Psoas muscle (tissue), 8 donors: ENCODE results near the gene ELFN2. TPM values are rescaled to one million over a fixed set of nuclear protein-coding genes. Genes with fewer than 3 reads are reported as not detected.

ENCODE experiments used
- ATAC-seq, 4 donors: fragments of 200-7000 bp; cut with Tn5 transposase; one replicate each; pipeline ENCODE4 v1.9.1; 2020; ENCODE audit warnings: moderate library complexity in 3 of 4, mild to moderate bottlenecking in 2 of 4
- DNase-seq, 2 donors: peaks; one replicate each; pipeline ENCODE4 v3.0.0-alpha.2; 2020
- H3K27ac ChIP-seq: fragments of 200-600 bp; one replicate; pipeline ENCODE4 v1.8.0; 2022
- H3K27me3 ChIP-seq, 3 donors: fragments of 200-600 bp in 1 of 3; one replicate each; pipeline versions ENCODE4 v1.6.1 to v1.8.0; 2013 to 2022; ENCODE audit warnings: low read length in 2 of 3, mild to moderate bottlenecking in 2 of 3, moderate library complexity in 1 of 3; ENCODE audit not compliant: insufficient read depth in 3 of 3
- H3K36me3 ChIP-seq, 2 donors: fragments of 200-600 bp in 1 of 2; one replicate each; pipeline versions ENCODE4 v1.6.1 to v1.8.0; 2013 to 2022; ENCODE audit warnings: low read depth in 1 of 2, mild to moderate bottlenecking in 1 of 2, moderate library complexity in 1 of 2; ENCODE audit not compliant: insufficient read depth in 1 of 2
- H3K4me1 ChIP-seq: fragments of 200-600 bp; one replicate; pipeline ENCODE4 v1.8.0; 2022
- H3K4me3 ChIP-seq: fragments of 200-600 bp; one replicate; pipeline ENCODE4 v1.8.0; 2022; ENCODE audit warnings: mild to moderate bottlenecking
- H3K9me3 ChIP-seq: fragments of 200-600 bp; one replicate; pipeline ENCODE4 v1.8.0; 2022
- CTCF ChIP-seq: fragments of 200-600 bp; IDR thresholded peaks from one replicate; pipeline ENCODE4 v1.8.0; 2022; ENCODE audit warnings: antibody characterized with exemption
- WGBS, 3 donors: extraction: QIAGEN DNeasy Blood & Tissue Kit; methylation state at CpG; one replicate each; pipeline versions ENCODE4 v1.1.6 to v1.1.7; 2013; 5-methylcytosine and 5-hydroxymethylcytosine counted together
- intact Hi-C, 2 donors: fragments of 100-400 bp; cut with DNase I; formaldehyde crosslinking; loops; one replicate each; pipeline versions ENCODE4 v1.11.0 to v1.14.2; 2022
- polyA plus RNA-seq, 3 donors: library from polyadenylated mRNA; stranded (reverse); fragments of 200-250 nt; gene quantifications; one replicate each; pipeline ENCODE4 v1.2.3, GENCODE V29; 2013
- total RNA-seq, 4 donors: library from RNA; stranded (reverse); fragmentation: NEBNext Ultra II Directional in 2 of 4; extraction: Animal tissue kit (Norgen Biotek cat#: 25700) in 2 of 4; gene quantifications; one replicate each; pipeline versions ENCODE4 v1.2.1 to v1.2.4, GENCODE V29; 2021 to 2023
- donor health status: healthy with polysubstance abuse.
- donor health status: DM: no; HTN: no; CAD: no; lungs with moderate emphysema.
- donor health status: Bipolar disorder and iron deficiency.
- donor health status: healthy.
- donor health status: DM: yes; HTN: yes; CAD: no.
- donor health status: DM: no; HTN: no; CAD: no.
- donor health status: DM: no; HTN: no; CAD: no.
- donor health status: DM: yes; HTN: yes; CAD: no.

Gene ELFN2
- total and polyA plus RNA-seq, 7 donors, result 0.01 to 0.05 (median 0.01) TPM; not detected in 4

- Histone ChIP-seq H3K27me3 (peaks cover 0 to 55% (median 27%) of the 10 kb centered on the region in 3 donors), H3K4me3 (no peak overlapping the region), H3K27ac (no peak overlapping the region), H3K9me3 (no peaks in the 10 kb centered on the region), H3K36me3 (no peaks in the 10 kb centered on the region), H3K4me1 (no peaks in the 10 kb centered on the region)
- ATAC-seq, result no peak
- no peak for DNase-seq
- 46 to 56% (median 51%) methylated on average over 6 to 8 of the region's 8 CpGs for WGBS, 3 donors
- intact Hi-C loops, result no loop called here
- TF ChIP-seq CTCF, result no peak
These were observed 51.5 kb downstream of the ELFN2 start for GRCh38 chr22:37375801-37376200.

GRCh38 chr22:37374571-37374970 lies 52.7 kb downstream of the ELFN2 start:
- Histone ChIP-seq H3K4me1 (no peaks in the 10 kb centered on the region), H3K27ac (no peak overlapping the region), H3K4me3 (no peak overlapping the region), H3K9me3 (no peaks in the 10 kb centered on the region), H3K27me3 (peaks cover 0 to 44% (median 19%) of the 10 kb centered on the region in 3 donors), H3K36me3 (no peaks in the 10 kb centered on the region)
- intact Hi-C loops, result no loop called here
- 91 to 96% (median 94%) methylated on average over 34 to 35 of the region's 35 CpGs for WGBS, 3 donors
- TF ChIP-seq CTCF, result no peak
- ATAC-seq, result no peak
- DNase-seq, result no peak

- no peak for TF ChIP-seq CTCF
- H3K27ac ChIP-seq, result no peak overlapping the region
- DNase-seq (no peak), ATAC-seq (no peak)
- no peaks in the 10 kb centered on the region for H3K36me3 ChIP-seq
- WGBS, 3 donors, result 87 to 91% (median 91%) methylated on average over 26 to 33 of the region's 33 CpGs
- no peaks in the 10 kb centered on the region for H3K9me3 ChIP-seq
- H3K4me1 ChIP-seq, result no peaks in the 10 kb centered on the region
- H3K27me3 ChIP-seq, result peaks cover 0 to 35% (median 19%) of the 10 kb centered on the region in 3 donors
- H3K4me3 ChIP-seq, result no peak overlapping the region
- intact Hi-C loops, result no loop called here
These were observed 53.8 kb downstream of the ELFN2 start for GRCh38 chr22:37373451-37373850.

- DNase-seq (no peak), ATAC-seq (no peak)
- Histone ChIP-seq H3K36me3 (no peaks in the 10 kb centered on the region), H3K9me3 (no peaks in the 10 kb centered on the region), H3K27ac (no peak overlapping the region), H3K4me3 (no peak overlapping the region), H3K27me3 (peaks cover 0 to 24% (median 13%) of the 10 kb centered on the region in 3 donors), H3K4me1 (no peaks in the 10 kb centered on the region)
- no peak for TF ChIP-seq CTCF
- intact Hi-C loops, result no loop called here
- 74 to 76% (median 75%) methylated on average over 18 of the region's 18 CpGs for whole genome bisulfite sequencing, 3 donors
These were observed 55.4 kb downstream of the ELFN2 start for GRCh38 chr22:37371911-37372310.

GRCh38 chr22:37371491-37371890 lies 55.8 kb downstream of the ELFN2 start:
- intact Hi-C loops, result no loop called here
- WGBS, 3 donors, result 40 to 62% (median 51%) methylated on average over 7 to 8 of the region's 8 CpGs
- TF ChIP-seq CTCF, result no peak
- Histone ChIP-seq H3K27ac (no peak overlapping the region), H3K4me1 (no peaks in the 10 kb centered on the region), H3K4me3 (no peak overlapping the region), H3K9me3 (no peaks in the 10 kb centered on the region), H3K27me3 (peaks cover 0 to 20% (median 13%) of the 10 kb centered on the region in 3 donors), H3K36me3 (no peaks in the 10 kb centered on the region)
- ATAC-seq (no peak), DNase-seq (no peak)
